Cerebellar cortex (tissue), 1 donor: ENCODE data around the gene PHF1.
"Not testable (repeated sequence)": the region's sequence is repeated elsewhere in the genome, so short reads cannot be mapped to it uniquely, and the experiment has no call there.

Source experiments
- DNase-seq: peaks from one replicate; pipeline ENCODE4 v3.0.0-alpha.2; 2015; ENCODE audit warnings: low spot score

The PHF1 gene

GRCh38 chr6:33410711-33411631 is at the start of gene PHF1:
PHF1 (plus strand) TSS chr6:33411014; CDS start chr6:33412264, 1,250 bp downstream.
- DNase-seq, result no peak

- DNase-seq, result not testable (repeated sequence)
These were observed 47.3 kb upstream of the PHF1 start for GRCh38 chr6:33363486-33363885.

GRCh38 chr6:33364475-33365205 is 46.2 kb upstream of the PHF1 start:
- DNase-seq, result peak; percentile 44

GRCh38 chr6:33365206-33365971 is 45.4 kb upstream of the PHF1 start:
- not testable (repeated sequence) for DNase-seq

GRCh38 chr6:33367009-33367714 is 43.7 kb upstream of the PHF1 start:
- DNase-seq, result no peak

- DNase-seq, result not testable (repeated sequence)
These were observed 43.1 kb upstream of the PHF1 start for GRCh38 chr6:33367715-33368025.

- not testable (repeated sequence) for DNase-seq
These were observed 38.9 kb upstream of the PHF1 start for GRCh38 chr6:33371901-33372300.

GRCh38 chr6:33372526-33373123 is 38.2 kb upstream of the PHF1 start:
- DNase-seq, result no peak

- no peak for DNase-seq
These were observed 36.6 kb upstream of the PHF1 start for GRCh38 chr6:33373960-33374910.

- peak; percentile 45 for DNase-seq
These were observed 35.6 kb upstream of the PHF1 start for GRCh38 chr6:33375143-33375671.

- no peak for DNase-seq
These were observed 33.6 kb upstream of the PHF1 start for GRCh38 chr6:33377171-33377570.

- not testable (repeated sequence) for DNase-seq
These were observed 31.6 kb upstream of the PHF1 start for GRCh38 chr6:33379184-33379583.

- DNase-seq, result no peak
These were observed 30.4 kb upstream of the PHF1 start for GRCh38 chr6:33380272-33380981.

- no peak for DNase-seq
These were observed 27.2 kb upstream of the PHF1 start for GRCh38 chr6:33383427-33384185.

- DNase-seq, result no peak
These were observed 26.2 kb upstream of the PHF1 start for GRCh38 chr6:33384581-33385020.

GRCh38 chr6:33390173-33390572 is 20.6 kb upstream of the PHF1 start:
- DNase-seq, result no peak

GRCh38 chr6:33390767-33391277 is 20.0 kb upstream of the PHF1 start:
- no peak for DNase-seq

GRCh38 chr6:33391278-33391921 is 19.4 kb upstream of the PHF1 start, which contains the start of gene KIFC1:
KIFC1 (plus strand) TSS chr6:33391823; CDS start chr6:33391986, 163 bp downstream.
- peak; percentile 100 for DNase-seq
